ENCODE data around the gene SLC1A1.

DNA sequence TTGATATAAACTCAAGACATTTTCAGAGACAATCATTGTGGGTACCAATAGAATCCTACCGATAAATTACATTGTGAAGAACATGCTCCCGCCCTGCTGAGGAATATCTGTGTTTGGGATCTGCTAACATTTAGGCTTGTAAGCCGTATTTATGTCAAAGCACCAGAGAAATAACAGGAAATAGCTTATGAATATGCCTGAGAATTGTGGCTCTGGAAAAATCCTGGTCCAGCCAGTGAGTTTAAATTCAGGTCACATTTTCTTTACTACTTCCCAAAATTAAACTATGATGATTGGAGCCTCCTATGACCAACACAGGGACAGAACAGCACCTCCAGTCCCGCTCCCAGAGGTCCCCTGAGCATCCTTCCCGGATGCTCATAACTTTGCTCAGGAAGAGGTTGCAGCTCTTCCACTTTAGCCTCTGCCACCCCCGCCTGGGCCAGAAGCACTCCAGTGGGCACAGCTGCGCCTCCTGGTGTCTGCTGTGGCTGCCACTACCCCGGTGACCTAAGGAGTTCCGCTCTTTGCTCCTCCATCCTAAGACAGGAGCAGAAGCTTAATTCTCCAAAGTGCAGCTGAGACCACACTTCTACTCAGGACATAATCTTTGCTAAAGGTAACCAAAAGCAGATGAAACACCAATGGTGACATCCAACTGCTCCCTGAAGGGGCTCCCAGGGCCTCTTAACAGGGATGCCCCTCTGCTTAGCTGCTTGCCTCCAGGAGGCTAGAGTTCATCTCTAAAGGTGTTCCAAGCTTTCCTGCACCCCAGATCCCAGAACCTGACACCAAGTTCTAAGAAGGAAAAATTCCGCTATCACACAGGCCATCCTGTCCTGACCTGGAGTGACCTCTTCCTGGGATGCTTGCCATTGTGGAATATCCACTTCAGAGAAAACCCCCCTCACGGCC, 58.8 kb downstream of the SLC1A1 start:
- TF ChIP-seq, protein P1, sequence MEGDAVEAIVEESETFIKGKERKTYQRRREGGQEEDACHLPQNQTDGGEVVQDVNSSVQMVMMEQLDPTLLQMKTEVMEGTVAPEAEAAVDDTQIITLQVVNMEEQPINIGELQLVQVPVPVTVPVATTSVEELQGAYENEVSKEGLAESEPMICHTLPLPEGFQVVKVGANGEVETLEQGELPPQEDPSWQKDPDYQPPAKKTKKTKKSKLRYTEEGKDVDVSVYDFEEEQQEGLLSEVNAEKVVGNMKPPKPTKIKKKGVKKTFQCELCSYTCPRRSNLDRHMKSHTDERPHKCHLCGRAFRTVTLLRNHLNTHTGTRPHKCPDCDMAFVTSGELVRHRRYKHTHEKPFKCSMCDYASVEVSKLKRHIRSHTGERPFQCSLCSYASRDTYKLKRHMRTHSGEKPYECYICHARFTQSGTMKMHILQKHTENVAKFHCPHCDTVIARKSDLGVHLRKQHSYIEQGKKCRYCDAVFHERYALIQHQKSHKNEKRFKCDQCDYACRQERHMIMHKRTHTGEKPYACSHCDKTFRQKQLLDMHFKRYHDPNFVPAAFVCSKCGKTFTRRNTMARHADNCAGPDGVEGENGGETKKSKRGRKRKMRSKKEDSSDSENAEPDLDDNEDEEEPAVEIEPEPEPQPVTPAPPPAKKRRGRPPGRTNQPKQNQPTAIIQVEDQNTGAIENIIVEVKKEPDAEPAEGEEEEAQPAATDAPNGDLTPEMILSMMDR (IDR thresholded peaks at IDR 0.05), result peak in 2 of 4 donors; percentile 12 to 35
- no peak for TF ChIP-seq POLR2A (IDR thresholded peaks at IDR 0.05)
